ENCODE data around the gene SUPT5H.

The SUPT5H gene

DNA sequence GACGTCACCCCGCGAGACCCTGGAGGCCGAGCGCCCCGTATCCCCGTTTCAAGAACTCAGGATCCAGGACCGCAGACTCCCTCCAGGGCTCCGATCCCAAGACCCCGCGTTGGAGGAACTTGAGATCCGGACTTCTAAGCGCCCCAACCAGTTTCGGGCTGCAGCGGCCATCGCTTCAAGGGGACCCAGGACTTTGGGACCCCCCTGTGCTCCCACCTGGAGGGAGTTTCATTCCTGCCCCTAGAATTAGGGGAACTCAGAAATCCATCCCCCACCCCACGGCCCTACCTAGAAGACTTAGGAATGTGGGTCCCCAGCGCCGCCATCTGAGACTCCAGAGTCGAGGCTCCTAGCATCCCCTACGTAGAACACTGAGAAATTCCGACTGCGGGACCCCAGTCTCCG, 32.5 kb upstream of the SUPT5H start:
- Histone ChIP-seq H2AFZ (ENCODE audit: low read depth, low read length, severe bottlenecking) (peak overlapping the region; percentile 73), H4K20me1 (ENCODE audit: low read depth, low read length) (no peaks in the 10 kb centered on the region), H3F3A (ENCODE audit: insufficient read depth) (peaks cover 35% of the 10 kb centered on the region), H3K36me3 (ENCODE audit: low read length) (no peaks in the 10 kb centered on the region), H3K9me3 (ENCODE audit: insufficient read depth, low read length) (no peaks in the 10 kb centered on the region), H3K79me2 (ENCODE audit: insufficient read depth, low read length) (peaks cover 22% of the 10 kb centered on the region), H3K27ac (ENCODE audit: low read depth, low read length) (peak overlapping the region; percentile 83), H3K9ac (ENCODE audit: low read length) (peak overlapping the region; percentile 100), H3K4me2 (ENCODE audit: low read depth, low read length, poor library complexity, severe bottlenecking) (peak overlapping the region; percentile 91), H3K9me2 (replicated peaks; ENCODE audit: insufficient read depth, low read length) (no peaks in the 10 kb centered on the region), H3K4me3 (ENCODE audit: insufficient read depth, low read length, poor library complexity, severe bottlenecking) (peak overlapping the region; percentile 100), H3K27me3 (ENCODE audit: low read length) (no peaks in the 10 kb centered on the region)
- TF ChIP-seq EZH2phosphoT487 (conservative IDR thresholded peaks at IDR 0.05; ENCODE audit: low read length), result no peak
- TF ChIP-seq, protein P1, sequence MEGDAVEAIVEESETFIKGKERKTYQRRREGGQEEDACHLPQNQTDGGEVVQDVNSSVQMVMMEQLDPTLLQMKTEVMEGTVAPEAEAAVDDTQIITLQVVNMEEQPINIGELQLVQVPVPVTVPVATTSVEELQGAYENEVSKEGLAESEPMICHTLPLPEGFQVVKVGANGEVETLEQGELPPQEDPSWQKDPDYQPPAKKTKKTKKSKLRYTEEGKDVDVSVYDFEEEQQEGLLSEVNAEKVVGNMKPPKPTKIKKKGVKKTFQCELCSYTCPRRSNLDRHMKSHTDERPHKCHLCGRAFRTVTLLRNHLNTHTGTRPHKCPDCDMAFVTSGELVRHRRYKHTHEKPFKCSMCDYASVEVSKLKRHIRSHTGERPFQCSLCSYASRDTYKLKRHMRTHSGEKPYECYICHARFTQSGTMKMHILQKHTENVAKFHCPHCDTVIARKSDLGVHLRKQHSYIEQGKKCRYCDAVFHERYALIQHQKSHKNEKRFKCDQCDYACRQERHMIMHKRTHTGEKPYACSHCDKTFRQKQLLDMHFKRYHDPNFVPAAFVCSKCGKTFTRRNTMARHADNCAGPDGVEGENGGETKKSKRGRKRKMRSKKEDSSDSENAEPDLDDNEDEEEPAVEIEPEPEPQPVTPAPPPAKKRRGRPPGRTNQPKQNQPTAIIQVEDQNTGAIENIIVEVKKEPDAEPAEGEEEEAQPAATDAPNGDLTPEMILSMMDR (IDR thresholded peaks at IDR 0.05; ENCODE audit: insufficient read depth, low read length, poor library complexity, severe bottlenecking), result no peak

DNA sequence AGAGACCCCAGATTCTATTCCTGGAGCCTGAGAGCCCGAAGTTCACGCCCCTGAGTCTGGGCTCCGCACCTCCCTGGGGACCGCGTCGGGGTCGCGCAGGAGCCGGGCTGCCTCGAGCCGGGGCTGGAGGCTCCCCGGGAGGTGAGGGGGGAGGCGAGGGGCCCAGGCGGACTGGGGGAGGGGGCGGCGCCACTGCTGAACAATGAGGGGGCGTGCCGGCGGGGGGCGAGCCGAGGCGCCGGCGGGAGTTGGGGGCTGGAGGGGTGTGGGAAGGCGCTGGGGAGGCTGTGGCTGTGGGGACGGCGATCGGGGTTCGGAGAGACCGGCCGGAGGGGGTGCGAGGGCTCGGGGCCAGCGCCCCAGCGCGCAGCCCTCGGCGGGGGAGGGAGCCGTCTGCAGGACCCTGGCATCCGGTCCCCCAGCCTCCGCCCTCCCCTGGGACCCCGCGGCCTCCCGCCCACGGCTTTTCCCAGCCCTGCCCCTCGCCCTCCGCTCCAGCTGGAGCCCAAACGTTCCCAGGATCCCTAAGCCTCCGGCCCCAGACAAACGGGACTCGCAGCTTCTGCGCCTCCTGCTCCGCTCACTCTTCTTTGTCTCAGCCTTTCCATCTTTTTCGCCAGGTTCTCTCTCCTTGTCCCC, 32.0 kb upstream of the SUPT5H start:
- peak overlapping the region; percentile 83 for H3K27ac ChIP-seq (ENCODE audit: low read depth, low read length)

DNA sequence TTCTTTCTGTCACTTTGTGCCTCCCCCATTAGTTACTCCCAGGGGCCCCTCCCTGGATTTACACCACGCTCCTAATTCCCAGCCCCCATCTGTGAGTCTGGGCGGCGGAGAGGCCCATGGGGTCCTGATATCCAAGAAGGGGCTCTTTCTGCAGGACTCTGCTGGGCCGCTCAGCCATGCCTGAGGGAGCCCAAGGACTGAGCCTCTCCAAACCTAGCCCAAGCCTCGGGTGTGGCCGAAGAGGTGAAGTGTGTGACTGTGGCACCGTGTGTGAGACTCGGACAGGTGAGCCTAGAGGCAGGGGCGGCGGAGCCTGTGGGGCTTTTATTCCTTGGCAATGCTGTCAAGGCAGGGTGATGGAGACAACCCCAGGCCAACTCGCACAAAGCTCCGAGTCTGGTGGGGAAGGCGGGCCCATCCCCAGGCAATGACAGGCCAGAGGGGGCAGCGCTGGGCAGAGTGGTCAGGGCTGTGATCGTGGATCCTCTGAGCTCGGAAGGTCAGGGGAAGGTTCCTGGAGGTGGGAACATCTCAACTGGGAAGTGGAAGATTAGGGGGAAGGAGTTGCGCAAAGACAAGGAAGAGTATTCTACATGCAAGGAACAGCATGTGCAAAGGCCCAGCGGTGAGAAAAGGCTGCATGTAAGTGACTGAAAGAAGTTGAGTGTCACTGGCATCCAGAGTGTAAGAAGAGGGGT, 31.3 kb upstream of the SUPT5H start:
- Histone ChIP-seq H3K79me2 (ENCODE audit: insufficient read depth, low read length) (peaks cover 11% of the 10 kb centered on the region), H3K36me3 (ENCODE audit: low read length) (no peaks in the 10 kb centered on the region), H3K27ac (ENCODE audit: low read depth, low read length) (peak overlapping the region; percentile 83), H4K20me1 (ENCODE audit: low read depth, low read length) (no peaks in the 10 kb centered on the region), H2AFZ (ENCODE audit: low read depth, low read length, severe bottlenecking) (no peak overlapping the region), H3K9me3 (ENCODE audit: insufficient read depth, low read length) (no peaks in the 10 kb centered on the region), H3K4me2 (ENCODE audit: low read depth, low read length, poor library complexity, severe bottlenecking) (peak overlapping the region; percentile 91), H3K9ac (ENCODE audit: low read length) (peak overlapping the region; percentile 100), H3F3A (ENCODE audit: insufficient read depth) (peaks cover 27% of the 10 kb centered on the region), H3K27me3 (ENCODE audit: low read length) (no peaks in the 10 kb centered on the region), H3K9me2 (replicated peaks; ENCODE audit: insufficient read depth, low read length) (no peaks in the 10 kb centered on the region), H3K4me3 (ENCODE audit: insufficient read depth, low read length, poor library complexity, severe bottlenecking) (peak overlapping the region; percentile 100)
- TF ChIP-seq, protein P1 (IDR thresholded peaks at IDR 0.05; ENCODE audit: insufficient read depth, low read length, poor library complexity, severe bottlenecking), result no peak
- no peak for TF ChIP-seq EZH2phosphoT487 (conservative IDR thresholded peaks at IDR 0.05; ENCODE audit: low read length)

More for the DNA sequence above, 32.0 kb upstream of the SUPT5H start:
- H4K20me1 ChIP-seq (ENCODE audit: low read depth, low read length), result no peaks in the 10 kb centered on the region
- H3F3A ChIP-seq (ENCODE audit: insufficient read depth), result peaks cover 34% of the 10 kb centered on the region
- no peaks in the 10 kb centered on the region for H3K27me3 ChIP-seq (ENCODE audit: low read length)
- peak overlapping the region; percentile 100 for H3K4me3 ChIP-seq (ENCODE audit: insufficient read depth, low read length, poor library complexity, severe bottlenecking)
- no peaks in the 10 kb centered on the region for H3K9me3 ChIP-seq (ENCODE audit: insufficient read depth, low read length)
- H3K4me2 ChIP-seq (ENCODE audit: low read depth, low read length, poor library complexity, severe bottlenecking), result peak overlapping the region; percentile 91
- no peaks in the 10 kb centered on the region for H3K36me3 ChIP-seq (ENCODE audit: low read length)
- TF ChIP-seq, protein P1 (IDR thresholded peaks at IDR 0.05; ENCODE audit: insufficient read depth, low read length, poor library complexity, severe bottlenecking), result no peak
- TF ChIP-seq EZH2phosphoT487 (conservative IDR thresholded peaks at IDR 0.05; ENCODE audit: low read length), result no peak
- peak overlapping the region; percentile 73 for H2AFZ ChIP-seq (ENCODE audit: low read depth, low read length, severe bottlenecking)
- H3K9me2 ChIP-seq (replicated peaks; ENCODE audit: insufficient read depth, low read length), result no peaks in the 10 kb centered on the region
- peaks cover 17% of the 10 kb centered on the region for H3K79me2 ChIP-seq (ENCODE audit: insufficient read depth, low read length)
- H3K9ac ChIP-seq (ENCODE audit: low read length), result peak overlapping the region; percentile 100
